SK-N-SH treated with all-trans-retinoic acid at 6 μM for 48 hours (cell line): ENCODE measurements around the gene CSF3R.

Experiments
- ATAC-seq: fragments of 200-7000 bp; cut with Tn5 transposase; 3 replicates; pipeline ENCODE4 v1.9.1; 2020; ENCODE audit warnings: mild to moderate bottlenecking, moderate library complexity
- ARNTL ChIP-seq: fragments of 450-650 bp; formaldehyde crosslinking; IDR thresholded peaks from 2 replicates; pipeline ENCODE4 v1.5.0; 2020; ENCODE audit warnings: low read depth, mild to moderate bottlenecking, moderate library complexity, borderline replicate concordance
- BACH2 ChIP-seq: fragments of 250-450 bp; sonication (Bioruptor Pico); IDR thresholded peaks from 2 replicates; pipeline ENCODE4 v1.9.0; 2021; ENCODE audit warnings: mild to moderate bottlenecking, borderline replicate concordance
- CSDC2 ChIP-seq: fragments of 250-450 bp; sonication (Bioruptor Pico); IDR thresholded peaks from 2 replicates; pipeline ENCODE4 v1.5.0; 2020; ENCODE audit warnings: mild to moderate bottlenecking, moderate library complexity
- ESRRG ChIP-seq: fragments of 250-450 bp; sonication (Bioruptor Pico); IDR thresholded peaks from 2 replicates; pipeline ENCODE4 v1.6.1; 2021; ENCODE audit warnings: mild to moderate bottlenecking
- GLIS3 ChIP-seq: fragments of 250-450 bp; sonication (Bioruptor Pico); IDR thresholded peaks from 2 replicates; pipeline ENCODE4 v1.5.0; 2020; ENCODE audit warnings: mild to moderate bottlenecking, moderate library complexity
- ISL1 ChIP-seq: fragments of 250-450 bp; sonication (Bioruptor Pico); IDR thresholded peaks from 2 replicates; pipeline ENCODE4 v2.1.2; 2022; ENCODE audit warnings: mild to moderate bottlenecking, moderate library complexity
- OSR1 ChIP-seq: fragments of 250-450 bp; sonication (Bioruptor Pico); IDR thresholded peaks from 2 replicates; pipeline ENCODE4 v1.8.0; 2022; ENCODE audit warnings: moderate library complexity, mild to moderate bottlenecking, inconsistent platforms
- PPARA ChIP-seq: fragments of 250-450 bp; sonication (Bioruptor Pico); IDR thresholded peaks from 2 replicates; pipeline ENCODE4 v1.5.0; 2020; ENCODE audit warnings: mild to moderate bottlenecking, borderline replicate concordance
- RARB ChIP-seq: fragments of 250-450 bp; sonication (Bioruptor Pico); IDR thresholded peaks from 2 replicates; pipeline ENCODE4 v1.8.0; 2021; ENCODE audit warnings: mild to moderate bottlenecking, moderate library complexity
- SNAI2 ChIP-seq: fragments of 250-450 bp; sonication (Bioruptor Pico); IDR thresholded peaks from 2 replicates; pipeline ENCODE4 v1.5.0; 2020; ENCODE audit warnings: mild to moderate bottlenecking, moderate library complexity
- TCF4 ChIP-seq: fragments of 250-450 bp; sonication (Bioruptor Pico); IDR thresholded peaks from 2 replicates; pipeline ENCODE4 v1.8.0; 2021; ENCODE audit warnings: mild to moderate bottlenecking, moderate library complexity, borderline replicate concordance
- ZC3H10 ChIP-seq: fragments of 250-450 bp; sonication (Bioruptor Pico); IDR thresholded peaks from 2 replicates; pipeline ENCODE4 v1.5.1; 2021; ENCODE audit warnings: mild to moderate bottlenecking, moderate library complexity
- ZFP3 ChIP-seq: fragments of 250-450 bp; sonication (Bioruptor Pico); IDR thresholded peaks from 2 replicates; pipeline ENCODE4 v1.5.0; 2020; ENCODE audit warnings: mild to moderate bottlenecking, moderate library complexity
- ZFP30 ChIP-seq: fragments of 450-650 bp; formaldehyde crosslinking; IDR thresholded peaks from 2 replicates; pipeline ENCODE4 v1.5.0; 2022; ENCODE audit warnings: mild to moderate bottlenecking, moderate library complexity
- ZNF565 ChIP-seq: fragments of 450-650 bp; formaldehyde crosslinking; conservative IDR thresholded peaks from 2 replicates; pipeline ENCODE4 v1.5.0; 2020; ENCODE audit warnings: low read depth, mild to moderate bottlenecking, moderate library complexity
- ZNF8 ChIP-seq: fragments of 450-650 bp; formaldehyde crosslinking; IDR thresholded peaks from 2 replicates; pipeline ENCODE4 v1.5.0; 2020; ENCODE audit warnings: mild to moderate bottlenecking, moderate library complexity
- TF ChIP-seq, protein P1 (sequence below): fragments of 250-450 bp; sonication (Bioruptor Pico); IDR thresholded peaks from 2 replicates; pipeline ENCODE4 v1.8.0; 2020; ENCODE audit warnings: mild to moderate bottlenecking, moderate library complexity, borderline replicate concordance
- TF ChIP-seq, protein P2 (sequence below): fragments of 250-450 bp; sonication (Bioruptor Pico); IDR thresholded peaks from 2 replicates; pipeline ENCODE4 v1.5.1; 2020; ENCODE audit warnings: low read depth, mild to moderate bottlenecking, moderate library complexity
- TF ChIP-seq, protein P3 (sequence below): fragments of 250-450 bp; sonication (Bioruptor Pico); IDR thresholded peaks from 2 replicates; pipeline ENCODE4 v1.8.0; 2021; ENCODE audit warnings: low read depth, mild to moderate bottlenecking, moderate library complexity, borderline replicate concordance
- TF ChIP-seq, protein P4 (sequence below): fragments of 250-450 bp; sonication (Bioruptor Pico); IDR thresholded peaks from 2 replicates; pipeline ENCODE4 v1.5.0; 2020; ENCODE audit warnings: mild to moderate bottlenecking, moderate library complexity

Gene CSF3R

DNA sequence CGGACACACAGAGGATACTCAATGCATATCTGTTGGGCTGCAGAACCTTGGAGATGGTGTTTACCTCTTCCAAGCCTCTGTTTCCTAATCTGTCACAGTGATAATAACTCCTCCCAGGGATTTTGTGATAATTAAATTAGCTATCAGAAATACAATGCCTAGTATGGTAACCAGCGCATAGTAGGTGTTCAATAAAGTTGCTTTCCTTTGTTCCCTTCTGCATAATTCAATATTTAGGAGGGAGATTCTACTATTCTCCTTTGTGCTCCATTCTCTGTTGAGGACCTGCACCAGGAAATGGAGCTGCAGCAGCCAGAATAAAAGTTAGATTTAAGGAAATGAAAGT is 3.4 kb upstream of the CSF3R start:
- ATAC-seq, result no peak
- TF ChIP-seq BACH2 (CRISPR knock-in tag) (no peak), ZFP3 (CRISPR knock-in tag) (no peak)
- TF ChIP-seq, protein P1, sequence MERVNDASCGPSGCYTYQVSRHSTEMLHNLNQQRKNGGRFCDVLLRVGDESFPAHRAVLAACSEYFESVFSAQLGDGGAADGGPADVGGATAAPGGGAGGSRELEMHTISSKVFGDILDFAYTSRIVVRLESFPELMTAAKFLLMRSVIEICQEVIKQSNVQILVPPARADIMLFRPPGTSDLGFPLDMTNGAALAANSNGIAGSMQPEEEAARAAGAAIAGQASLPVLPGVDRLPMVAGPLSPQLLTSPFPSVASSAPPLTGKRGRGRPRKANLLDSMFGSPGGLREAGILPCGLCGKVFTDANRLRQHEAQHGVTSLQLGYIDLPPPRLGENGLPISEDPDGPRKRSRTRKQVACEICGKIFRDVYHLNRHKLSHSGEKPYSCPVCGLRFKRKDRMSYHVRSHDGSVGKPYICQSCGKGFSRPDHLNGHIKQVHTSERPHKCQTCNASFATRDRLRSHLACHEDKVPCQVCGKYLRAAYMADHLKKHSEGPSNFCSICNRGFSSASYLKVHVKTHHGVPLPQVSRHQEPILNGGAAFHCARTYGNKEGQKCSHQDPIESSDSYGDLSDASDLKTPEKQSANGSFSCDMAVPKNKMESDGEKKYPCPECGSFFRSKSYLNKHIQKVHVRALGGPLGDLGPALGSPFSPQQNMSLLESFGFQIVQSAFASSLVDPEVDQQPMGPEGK (CRISPR knock-in tag), result no peak

DNA sequence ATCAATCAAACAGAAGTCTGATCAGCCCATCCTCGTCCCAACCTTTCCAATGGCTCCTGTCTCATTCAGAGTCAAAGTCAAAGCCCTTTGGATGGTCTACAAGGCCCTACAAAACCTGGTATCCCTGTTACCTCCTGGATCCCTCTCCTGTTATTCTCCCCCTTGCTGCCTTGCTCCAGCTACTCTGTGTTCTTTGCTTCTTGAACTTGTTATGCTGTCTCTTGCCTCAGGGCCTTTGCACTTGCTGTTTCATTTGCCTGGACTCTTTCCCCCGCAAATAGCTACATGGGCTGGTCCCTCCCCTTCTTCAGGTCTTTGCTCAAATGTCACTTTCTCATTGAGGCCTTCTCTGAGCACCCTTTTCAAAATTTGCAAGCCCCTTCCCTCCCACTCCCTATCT is 1.4 kb upstream of the CSF3R start:
- TF ChIP-seq CSDC2 (CRISPR knock-in tag), result no peak
- no peak for TF ChIP-seq ZFP3 (CRISPR knock-in tag)
- no peak for TF ChIP-seq ZC3H10
- no peak for TF ChIP-seq ISL1
- TF ChIP-seq ESRRG, result no peak
- no peak for TF ChIP-seq RARB (CRISPR knock-in tag)
- TF ChIP-seq ZNF565, result no peak
- TF ChIP-seq ZFP30 (CRISPR knock-in tag), result no peak
- TF ChIP-seq, protein P2, sequence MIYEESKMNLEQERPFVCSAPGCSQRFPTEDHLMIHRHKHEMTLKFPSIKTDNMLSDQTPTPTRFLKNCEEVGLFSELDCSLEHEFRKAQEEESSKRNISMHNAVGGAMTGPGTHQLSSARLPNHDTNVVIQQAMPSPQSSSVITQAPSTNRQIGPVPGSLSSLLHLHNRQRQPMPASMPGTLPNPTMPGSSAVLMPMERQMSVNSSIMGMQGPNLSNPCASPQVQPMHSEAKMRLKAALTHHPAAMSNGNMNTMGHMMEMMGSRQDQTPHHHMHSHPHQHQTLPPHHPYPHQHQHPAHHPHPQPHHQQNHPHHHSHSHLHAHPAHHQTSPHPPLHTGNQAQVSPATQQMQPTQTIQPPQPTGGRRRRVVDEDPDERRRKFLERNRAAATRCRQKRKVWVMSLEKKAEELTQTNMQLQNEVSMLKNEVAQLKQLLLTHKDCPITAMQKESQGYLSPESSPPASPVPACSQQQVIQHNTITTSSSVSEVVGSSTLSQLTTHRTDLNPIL (CRISPR knock-in tag), result no peak
- TF ChIP-seq PPARA, result no peak
- TF ChIP-seq TCF4 (CRISPR knock-in tag), result no peak
- TF ChIP-seq, all 23 proteins: peak for 0
- ATAC-seq, result no peak

DNA sequence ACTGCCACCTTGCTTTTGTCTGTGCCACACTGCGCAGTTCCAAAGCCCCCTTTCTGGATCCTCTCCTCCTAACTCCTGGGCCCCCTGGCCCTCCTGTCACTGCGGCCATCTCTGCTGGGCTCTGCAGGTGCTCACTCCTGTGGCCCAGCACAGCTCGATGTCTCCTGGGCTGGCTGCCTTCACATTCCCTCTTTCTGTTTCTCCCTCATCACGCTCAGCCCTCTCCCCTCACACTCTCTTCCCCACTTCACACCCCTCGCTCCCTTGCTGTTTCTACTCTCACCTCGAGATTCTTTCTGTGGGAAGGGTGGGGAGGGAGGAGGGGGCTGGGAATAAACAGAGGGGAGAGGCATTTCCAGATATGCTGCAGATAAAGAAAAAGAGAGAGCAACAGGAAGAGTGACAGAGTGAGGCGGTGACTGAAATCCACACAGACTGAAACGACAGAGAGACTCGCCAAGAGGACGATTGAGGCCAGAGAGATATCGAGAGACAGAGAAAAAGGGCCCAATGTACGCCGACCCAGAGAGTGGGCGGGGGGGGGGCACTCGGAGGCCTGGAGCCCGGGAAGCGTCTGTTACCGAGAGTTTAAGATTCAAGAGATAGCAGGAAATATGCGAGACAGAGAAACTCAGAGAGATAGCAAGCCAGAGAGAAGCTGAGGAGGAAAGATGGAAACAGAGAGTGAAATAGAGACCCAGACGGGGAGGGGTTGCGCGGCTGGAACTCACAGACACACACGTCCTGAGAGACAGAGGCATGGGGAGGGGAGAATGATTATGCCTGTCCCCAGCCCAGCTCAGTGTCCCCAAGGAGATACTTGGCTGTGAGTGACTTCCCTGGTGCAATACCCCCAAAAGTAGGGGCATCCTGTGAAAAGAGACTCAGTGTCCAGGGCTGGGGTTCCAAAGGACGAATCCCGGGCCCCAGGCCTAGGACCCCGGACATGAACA is 666 bp downstream of the CSF3R start:
- no peak for TF ChIP-seq ARNTL
- no peak for TF ChIP-seq SNAI2 (CRISPR knock-in tag)
- TF ChIP-seq, protein P2 (CRISPR knock-in tag), result no peak
- no peak for TF ChIP-seq PPARA
- TF ChIP-seq BACH2 (CRISPR knock-in tag), result no peak
- TF ChIP-seq, protein P3, sequence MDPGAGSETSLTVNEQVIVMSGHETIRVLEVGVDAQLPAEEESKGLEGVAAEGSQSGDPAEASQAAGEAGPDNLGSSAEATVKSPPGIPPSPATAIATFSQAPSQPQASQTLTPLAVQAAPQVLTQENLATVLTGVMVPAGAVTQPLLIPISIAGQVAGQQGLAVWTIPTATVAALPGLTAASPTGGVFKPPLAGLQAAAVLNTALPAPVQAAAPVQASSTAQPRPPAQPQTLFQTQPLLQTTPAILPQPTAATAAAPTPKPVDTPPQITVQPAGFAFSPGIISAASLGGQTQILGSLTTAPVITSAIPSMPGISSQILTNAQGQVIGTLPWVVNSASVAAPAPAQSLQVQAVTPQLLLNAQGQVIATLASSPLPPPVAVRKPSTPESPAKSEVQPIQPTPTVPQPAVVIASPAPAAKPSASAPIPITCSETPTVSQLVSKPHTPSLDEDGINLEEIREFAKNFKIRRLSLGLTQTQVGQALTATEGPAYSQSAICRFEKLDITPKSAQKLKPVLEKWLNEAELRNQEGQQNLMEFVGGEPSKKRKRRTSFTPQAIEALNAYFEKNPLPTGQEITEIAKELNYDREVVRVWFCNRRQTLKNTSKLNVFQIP (CRISPR knock-in tag), result no peak
- no peak for TF ChIP-seq CSDC2 (CRISPR knock-in tag)
- TF ChIP-seq ZFP30 (CRISPR knock-in tag), result no peak
- TF ChIP-seq, protein P1 (CRISPR knock-in tag), result no peak
- TF ChIP-seq OSR1 (CRISPR knock-in tag), result no peak
- TF ChIP-seq ZNF8 (CRISPR knock-in tag), result no peak
- TF ChIP-seq TCF4 (CRISPR knock-in tag), result no peak
- TF ChIP-seq, protein P4, sequence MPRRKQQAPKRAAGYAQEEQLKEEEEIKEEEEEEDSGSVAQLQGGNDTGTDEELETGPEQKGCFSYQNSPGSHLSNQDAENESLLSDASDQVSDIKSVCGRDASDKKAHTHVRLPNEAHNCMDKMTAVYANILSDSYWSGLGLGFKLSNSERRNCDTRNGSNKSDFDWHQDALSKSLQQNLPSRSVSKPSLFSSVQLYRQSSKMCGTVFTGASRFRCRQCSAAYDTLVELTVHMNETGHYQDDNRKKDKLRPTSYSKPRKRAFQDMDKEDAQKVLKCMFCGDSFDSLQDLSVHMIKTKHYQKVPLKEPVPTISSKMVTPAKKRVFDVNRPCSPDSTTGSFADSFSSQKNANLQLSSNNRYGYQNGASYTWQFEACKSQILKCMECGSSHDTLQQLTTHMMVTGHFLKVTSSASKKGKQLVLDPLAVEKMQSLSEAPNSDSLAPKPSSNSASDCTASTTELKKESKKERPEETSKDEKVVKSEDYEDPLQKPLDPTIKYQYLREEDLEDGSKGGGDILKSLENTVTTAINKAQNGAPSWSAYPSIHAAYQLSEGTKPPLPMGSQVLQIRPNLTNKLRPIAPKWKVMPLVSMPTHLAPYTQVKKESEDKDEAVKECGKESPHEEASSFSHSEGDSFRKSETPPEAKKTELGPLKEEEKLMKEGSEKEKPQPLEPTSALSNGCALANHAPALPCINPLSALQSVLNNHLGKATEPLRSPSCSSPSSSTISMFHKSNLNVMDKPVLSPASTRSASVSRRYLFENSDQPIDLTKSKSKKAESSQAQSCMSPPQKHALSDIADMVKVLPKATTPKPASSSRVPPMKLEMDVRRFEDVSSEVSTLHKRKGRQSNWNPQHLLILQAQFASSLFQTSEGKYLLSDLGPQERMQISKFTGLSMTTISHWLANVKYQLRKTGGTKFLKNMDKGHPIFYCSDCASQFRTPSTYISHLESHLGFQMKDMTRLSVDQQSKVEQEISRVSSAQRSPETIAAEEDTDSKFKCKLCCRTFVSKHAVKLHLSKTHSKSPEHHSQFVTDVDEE, result no peak
- TF ChIP-seq ISL1, result no peak
- no peak for TF ChIP-seq GLIS3 (CRISPR knock-in tag)
- no peak for TF ChIP-seq ZNF565
- peak; percentile 40 for ATAC-seq
